HUES6 (cell line): ENCODE data around the gene MTERF1.

Source experiments
- H3K27ac ChIP-seq: 2 replicates; pipeline ENCODE4 v1.7.0; 2013; ENCODE audit warnings: low read depth, mild to moderate bottlenecking, low read length, inconsistent platforms
- H3K27me3 ChIP-seq: 2 replicates; pipeline ENCODE4 v1.6.1; 2013; ENCODE audit warnings: low read length; ENCODE audit not compliant: control insufficient read depth, insufficient read depth
- H3K36me3 ChIP-seq: 2 replicates; pipeline ENCODE4 v1.6.1; 2013; ENCODE audit warnings: low read length; ENCODE audit not compliant: control insufficient read depth, insufficient read depth
- H3K4me1 ChIP-seq: 2 replicates; pipeline ENCODE4 v1.6.1; 2013; ENCODE audit warnings: low read length; ENCODE audit not compliant: control insufficient read depth, insufficient read depth
- H3K4me3 ChIP-seq: 2 replicates; pipeline ENCODE4 v1.5.1; 2013; ENCODE audit warnings: low read depth, low read length
- H3K9ac ChIP-seq: one replicate; pipeline ENCODE4 v1.6.1; 2013; ENCODE audit warnings: mild to moderate bottlenecking, low read length
- H3K9me3 ChIP-seq: 2 replicates; pipeline ENCODE4 v1.6.1; 2013; ENCODE audit warnings: low read depth, low read length; ENCODE audit not compliant: control insufficient read depth, insufficient read depth

MTERF1 gene

GRCh38 chr7:91827169-91827568 is 53.3 kb downstream of the MTERF1 start:
- Histone ChIP-seq H3K36me3 (no peaks in the 10 kb centered on the region), H3K9me3 (no peaks in the 10 kb centered on the region), H3K4me1 (no peaks in the 10 kb centered on the region), H3K27ac (no peak overlapping the region), H3K9ac (no peak overlapping the region), H3K4me3 (no peak overlapping the region), H3K27me3 (no peaks in the 10 kb centered on the region)

GRCh38 chr7:91826377-91826776 is 54.1 kb downstream of the MTERF1 start:
- no peak overlapping the region for H3K4me3 ChIP-seq
- no peak overlapping the region for H3K9ac ChIP-seq
- H3K36me3 ChIP-seq = no peaks in the 10 kb centered on the region
- H3K4me1 ChIP-seq = no peaks in the 10 kb centered on the region
- no peak overlapping the region for H3K27ac ChIP-seq
- no peaks in the 10 kb centered on the region for H3K9me3 ChIP-seq
- H3K27me3 ChIP-seq = no peaks in the 10 kb centered on the region

GRCh38 chr7:91824201-91824600 is 56.3 kb downstream of the MTERF1 start:
- Histone ChIP-seq H3K36me3 (no peaks in the 10 kb centered on the region), H3K4me3 (no peak overlapping the region), H3K27me3 (no peaks in the 10 kb centered on the region), H3K27ac (no peak overlapping the region), H3K4me1 (no peaks in the 10 kb centered on the region), H3K9ac (no peak overlapping the region), H3K9me3 (no peaks in the 10 kb centered on the region)
